Spleen (tissue), 7 donors: ENCODE data around the gene WNK2.

ENCODE experiments used
- CTCF ChIP-seq, 11 experiments: fragments of 200-600 bp in 7 of 11; fragments of 450-650 bp in 4 of 11; sonication (generic) in 4 of 11; IDR thresholded peaks in 8 of 11; conservative IDR thresholded peaks in 3 of 11; 1 replicate in 7 of 11; 2 replicates in 4 of 11; pipeline versions ENCODE4 v1.4.0 to v1.8.0; 2016 to 2021; ENCODE audit warnings: antibody characterized with exemption in 11 of 11, inconsistent platforms in 4 of 11, mild to moderate bottlenecking in 1 of 11
- POLR2A ChIP-seq, 3 donors: fragments of 450-650 bp; IDR thresholded peaks; one replicate each; pipeline ENCODE4 v1.5.1; 2017; ENCODE audit warnings: antibody characterized with exemption in 3 of 3, mild to moderate bottlenecking in 1 of 3
- donor health status: DM: no; HTN: no; CAD: no; lungs with moderate emphysema.
- donor health status: DM: no; HTN: no; CAD: no.
- donor health status: DM: no; HTN: no; CAD: no.

- TF ChIP-seq CTCF (IDR thresholded peaks at IDR 0.05 in 8 of 11, conservative IDR thresholded peaks at IDR 0.05 in 3 of 11) = no peak
- TF ChIP-seq POLR2A (IDR thresholded peaks at IDR 0.05) = no peak
Measured at GRCh38 chr9:93255994-93256877, 72.3 kb downstream of the WNK2 start.
